ENCODE results near the gene LENG1.

LENG1 gene

GRCh38 chr19:54128441-54128725 is 31.1 kb downstream of the LENG1 start:
- TF ChIP-seq, protein P1, sequence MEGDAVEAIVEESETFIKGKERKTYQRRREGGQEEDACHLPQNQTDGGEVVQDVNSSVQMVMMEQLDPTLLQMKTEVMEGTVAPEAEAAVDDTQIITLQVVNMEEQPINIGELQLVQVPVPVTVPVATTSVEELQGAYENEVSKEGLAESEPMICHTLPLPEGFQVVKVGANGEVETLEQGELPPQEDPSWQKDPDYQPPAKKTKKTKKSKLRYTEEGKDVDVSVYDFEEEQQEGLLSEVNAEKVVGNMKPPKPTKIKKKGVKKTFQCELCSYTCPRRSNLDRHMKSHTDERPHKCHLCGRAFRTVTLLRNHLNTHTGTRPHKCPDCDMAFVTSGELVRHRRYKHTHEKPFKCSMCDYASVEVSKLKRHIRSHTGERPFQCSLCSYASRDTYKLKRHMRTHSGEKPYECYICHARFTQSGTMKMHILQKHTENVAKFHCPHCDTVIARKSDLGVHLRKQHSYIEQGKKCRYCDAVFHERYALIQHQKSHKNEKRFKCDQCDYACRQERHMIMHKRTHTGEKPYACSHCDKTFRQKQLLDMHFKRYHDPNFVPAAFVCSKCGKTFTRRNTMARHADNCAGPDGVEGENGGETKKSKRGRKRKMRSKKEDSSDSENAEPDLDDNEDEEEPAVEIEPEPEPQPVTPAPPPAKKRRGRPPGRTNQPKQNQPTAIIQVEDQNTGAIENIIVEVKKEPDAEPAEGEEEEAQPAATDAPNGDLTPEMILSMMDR (IDR thresholded peaks at IDR 0.05): no peak
- TF ChIP-seq ZFX (IDR thresholded peaks at IDR 0.05; ENCODE audit: borderline replicate concordance): no peak
- no peak overlapping the region for H3K27ac ChIP-seq

GRCh38 chr19:54127688-54128440 is 31.7 kb downstream of the LENG1 start:
- TF ChIP-seq, protein P1 (IDR thresholded peaks at IDR 0.05): no peak
- H3K27ac ChIP-seq: no peak overlapping the region

GRCh38 chr19:54125713-54126112 is 33.8 kb downstream of the LENG1 start:
- H3K27ac ChIP-seq: no peak overlapping the region
- no peak for TF ChIP-seq ZFX (IDR thresholded peaks at IDR 0.05; ENCODE audit: borderline replicate concordance)
- TF ChIP-seq, protein P1 (IDR thresholded peaks at IDR 0.05): no peak

DNA sequence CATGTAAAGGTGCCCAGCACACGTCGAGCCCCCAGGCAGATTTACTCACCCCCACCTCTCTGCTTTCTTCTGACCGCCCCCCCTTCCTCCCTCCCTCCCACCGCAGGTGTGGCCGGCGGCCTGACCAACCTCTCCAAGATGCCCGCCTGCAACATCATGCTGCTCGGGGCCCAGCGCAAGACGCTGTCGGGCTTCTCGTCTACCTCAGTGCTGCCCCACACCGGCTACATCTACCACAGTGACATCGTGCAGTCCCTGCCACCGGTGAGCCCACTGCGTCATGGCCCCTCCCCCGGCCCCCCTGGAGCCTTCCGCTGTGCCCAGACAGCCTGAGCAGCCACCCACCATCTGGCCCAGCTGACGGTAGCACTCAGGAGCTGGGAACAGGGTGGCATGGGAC is 35.1 kb downstream of the LENG1 start:
- TF ChIP-seq, protein P1 (IDR thresholded peaks at IDR 0.05): no peak
- no peak for TF ChIP-seq ZFX (IDR thresholded peaks at IDR 0.05; ENCODE audit: borderline replicate concordance)

GRCh38 chr19:54123682-54124081 is 35.8 kb downstream of the LENG1 start:
- H3K27ac ChIP-seq: no peak overlapping the region
- no peak for TF ChIP-seq ZFX (IDR thresholded peaks at IDR 0.05; ENCODE audit: borderline replicate concordance)
- TF ChIP-seq, protein P1 (IDR thresholded peaks at IDR 0.05): no peak

More for the DNA sequence above, 35.1 kb downstream of the LENG1 start:
- H3K27ac ChIP-seq: no peak overlapping the region

- TF ChIP-seq ZFX (IDR thresholded peaks at IDR 0.05; ENCODE audit: borderline replicate concordance): no peak
- TF ChIP-seq, protein P1 (IDR thresholded peaks at IDR 0.05): no peak
- H3K27ac ChIP-seq: no peak overlapping the region
These were observed 38.3 kb downstream of the LENG1 start for GRCh38 chr19:54121259-54121658.

DNA sequence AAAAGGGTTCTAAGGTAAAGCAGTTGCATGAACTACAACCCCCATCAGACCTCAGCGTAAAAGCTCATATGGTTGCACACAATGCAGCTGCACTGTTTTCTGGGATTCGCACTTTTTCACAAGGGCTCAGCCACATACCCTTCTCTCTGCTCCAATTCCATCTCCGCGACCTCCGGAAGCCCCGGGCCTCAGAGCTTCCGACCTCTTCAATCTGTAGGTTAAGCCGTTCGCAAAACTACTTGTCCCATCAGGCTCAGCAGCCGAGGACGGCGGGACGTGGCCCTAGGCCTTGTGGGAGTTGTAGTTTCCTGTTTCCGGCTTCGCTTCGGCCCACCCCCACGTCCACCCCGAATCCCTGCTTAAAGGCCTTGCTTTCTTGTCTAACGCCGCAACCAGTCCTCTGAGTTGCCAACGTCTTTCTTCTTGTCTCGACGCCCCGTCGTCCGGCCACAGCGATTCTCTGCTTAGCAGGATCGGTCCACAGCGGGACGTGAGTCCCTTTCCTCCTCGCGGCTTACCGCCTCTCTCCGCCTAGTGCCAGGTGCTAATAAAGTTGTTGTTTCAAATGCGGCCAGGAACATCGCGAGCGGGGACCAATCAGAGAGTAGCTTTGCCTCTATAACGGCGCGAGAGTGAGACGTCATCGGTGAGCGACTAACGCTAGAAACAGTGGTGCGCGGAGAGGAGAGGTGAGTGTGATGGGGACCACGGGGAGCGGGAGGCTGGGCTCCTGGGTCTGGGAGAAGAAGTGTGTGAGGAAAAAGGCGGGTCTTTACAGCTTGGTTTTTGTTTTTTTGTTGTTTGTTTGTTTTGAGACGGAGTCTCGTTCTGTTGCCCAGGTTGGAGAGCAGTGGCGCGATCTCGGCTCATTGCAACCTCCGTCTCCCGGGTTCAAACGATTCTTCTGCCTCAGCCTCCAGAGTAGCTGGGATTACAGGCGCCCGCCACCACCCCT is 44.1 kb downstream of the LENG1 start, which contains the start of the genes PRPF31 and TFPT:
Gene PRPF31, plus strand, starts transcription at position 646 of the 955 bp plus-strand sequence. CDS start 2,525 bp downstream, outside the sequence.
Gene TFPT, minus strand, starts transcription at position 549 of the 955 bp plus-strand sequence. Its CDS starts 388 bp downstream, at position 161.
- TF ChIP-seq, protein P1 (IDR thresholded peaks at IDR 0.05): no peak
- no peak for TF ChIP-seq ZFX (IDR thresholded peaks at IDR 0.05; ENCODE audit: borderline replicate concordance)
- H3K27ac ChIP-seq: peak within 1 kb of the TSS; percentile 80
